ENCODE data around the gene SLC12A8.

DNA sequence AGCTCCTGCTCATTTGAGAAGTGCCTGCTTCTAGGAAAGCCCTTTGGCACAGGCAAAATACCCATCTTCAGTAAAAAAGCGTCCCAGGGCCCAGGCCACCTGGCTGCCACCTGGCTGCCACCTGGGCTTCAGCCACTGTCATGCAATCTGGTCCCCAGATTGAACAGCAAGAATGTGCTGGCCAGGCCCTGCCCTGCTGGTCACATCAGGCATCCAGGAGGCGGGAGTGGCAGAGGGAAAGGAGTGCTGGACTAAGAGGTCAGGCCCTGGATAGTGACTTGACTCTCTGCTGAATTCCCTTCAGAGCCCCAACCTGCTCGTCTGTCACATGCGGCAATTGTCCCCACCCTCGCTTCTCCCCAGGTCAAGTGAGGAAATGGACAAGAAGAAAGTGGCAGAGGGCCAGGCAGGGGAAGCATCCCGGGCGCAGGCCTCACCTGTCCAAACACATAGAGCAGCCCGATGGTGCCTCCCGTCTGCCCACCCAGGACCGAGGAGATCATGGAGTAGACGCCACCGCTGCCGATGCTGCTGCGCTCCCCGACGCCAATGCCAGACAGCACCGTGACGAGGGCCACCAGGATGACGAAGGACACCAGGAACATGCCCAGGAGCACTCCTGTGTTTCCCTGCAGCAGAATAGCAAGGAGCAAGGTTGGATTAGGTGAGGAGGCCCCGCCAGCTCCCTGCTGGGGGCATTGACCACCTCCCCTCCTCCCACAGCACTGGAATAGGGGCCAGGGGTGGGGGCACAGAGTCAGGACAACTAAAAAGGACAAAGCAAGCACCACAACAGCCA lies 25.5 kb downstream of the SLC12A8 start:
- TF ChIP-seq, protein P1, sequence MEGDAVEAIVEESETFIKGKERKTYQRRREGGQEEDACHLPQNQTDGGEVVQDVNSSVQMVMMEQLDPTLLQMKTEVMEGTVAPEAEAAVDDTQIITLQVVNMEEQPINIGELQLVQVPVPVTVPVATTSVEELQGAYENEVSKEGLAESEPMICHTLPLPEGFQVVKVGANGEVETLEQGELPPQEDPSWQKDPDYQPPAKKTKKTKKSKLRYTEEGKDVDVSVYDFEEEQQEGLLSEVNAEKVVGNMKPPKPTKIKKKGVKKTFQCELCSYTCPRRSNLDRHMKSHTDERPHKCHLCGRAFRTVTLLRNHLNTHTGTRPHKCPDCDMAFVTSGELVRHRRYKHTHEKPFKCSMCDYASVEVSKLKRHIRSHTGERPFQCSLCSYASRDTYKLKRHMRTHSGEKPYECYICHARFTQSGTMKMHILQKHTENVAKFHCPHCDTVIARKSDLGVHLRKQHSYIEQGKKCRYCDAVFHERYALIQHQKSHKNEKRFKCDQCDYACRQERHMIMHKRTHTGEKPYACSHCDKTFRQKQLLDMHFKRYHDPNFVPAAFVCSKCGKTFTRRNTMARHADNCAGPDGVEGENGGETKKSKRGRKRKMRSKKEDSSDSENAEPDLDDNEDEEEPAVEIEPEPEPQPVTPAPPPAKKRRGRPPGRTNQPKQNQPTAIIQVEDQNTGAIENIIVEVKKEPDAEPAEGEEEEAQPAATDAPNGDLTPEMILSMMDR (IDR thresholded peaks at IDR 0.05), result no peak
- no peak for TF ChIP-seq EZH2 (IDR thresholded peaks at IDR 0.05; ENCODE audit: borderline replicate concordance, insufficient read depth, low read depth, low read length, poor library complexity, severe bottlenecking)

Data from B cell (primary cell).